Left colon (tissue), 2 donors: Measurements from ENCODE around the gene HNRNPUL2. TPM values are rescaled to one million over a fixed set of nuclear protein-coding genes. Genes with fewer than 3 reads are reported as not detected.
"Not testable (repeated sequence)": the region's sequence is repeated elsewhere in the genome, so short reads cannot be mapped to it uniquely, and the experiment has no call there.

ENCODE experiments used
- ATAC-seq: fragments of 200-7000 bp; cut with Tn5 transposase; one replicate; pipeline ENCODE4 v1.9.1; 2020; ENCODE audit warnings: mild to moderate bottlenecking, moderate library complexity
- DNase-seq, 2 donors: peaks; one replicate each; pipeline ENCODE4 v3.0.0-alpha.2; 2020
- intact Hi-C, 2 donors: fragments of 100-400 bp; cut with DNase I in 1 of 2; cut with micrococcal nuclease in 1 of 2; formaldehyde crosslinking; loops; one replicate each; pipeline versions ENCODE4 v1.11.2 to v1.14.0; 2022; cut with DNase I, micrococcal nuclease
- total RNA-seq, 2 donors: library from RNA; stranded (reverse); fragmentation: NEBNext Ultra II Directional; extraction: Animal tissue kit (Norgen Biotek cat#: 25700); gene quantifications; one replicate each; pipeline ENCODE4 v1.2.1, GENCODE V29; 2021
- donor health status: DM: no; HTN: no; CAD: no.
- donor health status: DM: yes; HTN: yes; CAD: no.

Gene HNRNPUL2
- total RNA-seq, 2 donors from 2014 or later, result 47.5 to 54.2 TPM

GRCh38 chr11:62707277-62707861 lies 19.9 kb downstream of the HNRNPUL2 start, which contains the start of the genes BSCL2 and GNG3:
TSS of gene BSCL2 (minus strand) at chr11:62707424. CDS start at chr11:62707195, 229 bp downstream.
TSS of gene GNG3 (plus strand) at chr11:62707676. CDS start at chr11:62708296, 620 bp downstream.
- ATAC-seq (no peak), DNase-seq (peak in 1 of 2 donors; percentile 31)
- intact Hi-C loops, result no loop called here

- intact Hi-C loops, result no loop called here
- ATAC-seq (no peak), DNase-seq (peak in 1 of 2 donors; percentile 24)
Measured at GRCh38 chr11:62706850-62707247, 20.4 kb downstream of the HNRNPUL2 start.

GRCh38 chr11:62705880-62706849 lies 21.1 kb downstream of the HNRNPUL2 start:
- peak; percentile 94 to 98 for DNase-seq
- intact Hi-C loops, result no loop called here
- ATAC-seq, result peak; percentile 81

- DNase-seq, result peak in 1 of 2 donors; percentile 34
- ATAC-seq, result peak; percentile 12
- intact Hi-C loops, result no loop called here
Measured at GRCh38 chr11:62705413-62705812, 21.8 kb downstream of the HNRNPUL2 start.

- DNase-seq, ATAC-seq: not testable (repeated sequence)
Measured at GRCh38 chr11:62703921-62704320, 23.3 kb downstream of the HNRNPUL2 start.

GRCh38 chr11:62702246-62702645 lies 25.0 kb downstream of the HNRNPUL2 start:
- ATAC-seq (no peak), DNase-seq (no peak)
- intact Hi-C loops, result no loop called here

More at GRCh38 chr11:62703921-62704320, 23.3 kb downstream of the HNRNPUL2 start:
- intact Hi-C loops, result not testable (repeated sequence)

GRCh38 chr11:62694455-62695167 lies 32.6 kb downstream of the HNRNPUL2 start:
- intact Hi-C loops, result loop anchor here in 1 of 2 donors (10.0 kb wide), 2 partner anchors 100 to 300 kb away; partner anchors contain the start of gene TUT1
- peak; percentile 77 to 88 for DNase-seq
- peak; percentile 88 for ATAC-seq

- not testable (repeated sequence) for DNase-seq, ATAC-seq
- intact Hi-C loops, result loop anchor here in 1 of 2 donors (10.0 kb wide), 2 partner anchors 99 to 299 kb away; partner anchors contain the start of gene TUT1
Measured at GRCh38 chr11:62693624-62694023, 33.6 kb downstream of the HNRNPUL2 start.

- peak; percentile 25 for ATAC-seq
- peak; percentile 43 to 71 for DNase-seq
- intact Hi-C loops, result loop anchor here in 1 of 2 donors (10.0 kb wide), 2 partner anchors 95 to 295 kb away; partner anchors contain the start of gene TUT1
Measured at GRCh38 chr11:62689421-62690183, 37.7 kb downstream of the HNRNPUL2 start, which contains the start of gene LRRN4CL. TSS of gene LRRN4CL (minus strand) at chr11:62689530. CDS start at chr11:62688508, 1,022 bp downstream.

GRCh38 chr11:62688491-62688890 lies 38.8 kb downstream of the HNRNPUL2 start:
- intact Hi-C loops, result no loop called here
- DNase-seq (no peak), ATAC-seq (no peak)

GRCh38 chr11:62687508-62688396 lies 39.5 kb downstream of the HNRNPUL2 start:
- DNase-seq, result no peak
- intact Hi-C loops, result no loop called here
- peak; percentile 41 for ATAC-seq

- intact Hi-C loops, result no loop called here
- ATAC-seq, result peak; percentile 76
- peak in 1 of 2 donors; percentile 55 for DNase-seq
Measured at GRCh38 chr11:62682518-62682917, 44.7 kb downstream of the HNRNPUL2 start.

- intact Hi-C loops, result no loop called here
- peak; percentile 65 for ATAC-seq
- peak in 1 of 2 donors; percentile 34 for DNase-seq
Measured at GRCh38 chr11:62680825-62681240, 46.4 kb downstream of the HNRNPUL2 start.

GRCh38 chr11:62678770-62679696 lies 48.2 kb downstream of the HNRNPUL2 start, which contains the start of gene UBXN1:
TSS of gene UBXN1 (minus strand) at chr11:62679073. CDS start at chr11:62678923, 150 bp downstream.
- intact Hi-C loops, result no loop called here
- DNase-seq (peak; percentile 90 to 91), ATAC-seq (peak; percentile 85)

GRCh38 chr11:62678433-62678769 lies 48.9 kb downstream of the HNRNPUL2 start:
- ATAC-seq, result peak; percentile 15
- DNase-seq, result no peak
- intact Hi-C loops, result no loop called here

- DNase-seq, result no peak
- no peak for ATAC-seq
- intact Hi-C loops, result no loop called here
Measured at GRCh38 chr11:62677714-62678113, 49.5 kb downstream of the HNRNPUL2 start.
